HT1080 (cell line): ENCODE measurements around the gene CARNS1. TPM values are rescaled to one million over a fixed set of nuclear protein-coding genes. Genes with fewer than 3 reads are reported as not detected.
A peak's percentile ranks its signal among the peaks of the same experiment; 100 is the strongest.
"Not testable (repeated sequence)": the region's sequence is repeated elsewhere in the genome, so short reads cannot be mapped to it uniquely, and the experiment has no call there.

Experiments
- DNase-seq: peaks from one replicate; pipeline ENCODE4 v3.0.0-alpha.2; 2015; ENCODE audit warnings: low read depth
- total RNA-seq: library from RNA; depleted of rRNA; stranded (reverse); fragments of >200 nt; shearing (Covaris generic); gene quantifications from 2 replicates; pipeline ENCODE4 v1.2.3, GENCODE V29; 2014

CARNS1 gene
- total RNA-seq, 1 experiment from 2014 or later = not detected

DNA sequence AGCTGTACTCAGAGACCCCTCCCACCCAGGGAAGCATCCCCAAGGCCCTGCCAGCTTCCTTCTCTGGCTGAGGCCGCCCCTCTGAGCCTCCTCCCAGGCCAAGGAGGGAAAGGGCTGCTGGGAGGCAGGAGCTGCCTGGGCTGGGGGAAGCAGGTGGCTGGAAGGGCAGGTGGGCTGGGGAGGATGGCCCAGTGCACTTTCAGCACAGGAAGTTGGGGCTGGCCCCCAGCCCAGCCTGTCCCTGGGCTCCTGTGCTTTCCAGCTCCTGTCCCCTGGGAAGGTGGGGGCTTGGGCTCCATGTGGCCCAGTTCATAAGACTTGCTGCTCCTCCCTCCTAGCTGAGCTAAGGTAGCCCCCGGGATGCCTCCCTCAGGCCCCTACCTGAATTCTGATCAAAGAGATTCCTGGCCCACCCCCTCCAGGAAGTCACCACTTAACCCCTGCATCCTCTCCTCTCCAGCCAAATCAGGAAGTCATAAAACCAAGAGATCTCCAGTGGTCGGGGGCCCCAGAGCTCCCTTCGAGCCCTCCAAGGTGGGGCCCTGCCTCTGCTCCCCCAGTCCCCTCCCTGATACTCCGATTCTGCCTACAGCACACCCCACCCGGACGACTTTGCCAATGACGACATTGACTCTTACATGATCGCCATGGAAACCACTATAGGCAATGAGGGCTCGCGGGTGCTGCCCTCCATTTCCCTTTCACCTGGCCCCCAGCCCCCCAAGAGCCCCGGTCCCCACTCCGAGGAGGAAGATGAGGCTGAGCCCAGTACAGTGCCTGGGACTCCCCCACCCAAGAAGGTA is 18.7 kb upstream of the CARNS1 start:
- no peak for DNase-seq

DNA sequence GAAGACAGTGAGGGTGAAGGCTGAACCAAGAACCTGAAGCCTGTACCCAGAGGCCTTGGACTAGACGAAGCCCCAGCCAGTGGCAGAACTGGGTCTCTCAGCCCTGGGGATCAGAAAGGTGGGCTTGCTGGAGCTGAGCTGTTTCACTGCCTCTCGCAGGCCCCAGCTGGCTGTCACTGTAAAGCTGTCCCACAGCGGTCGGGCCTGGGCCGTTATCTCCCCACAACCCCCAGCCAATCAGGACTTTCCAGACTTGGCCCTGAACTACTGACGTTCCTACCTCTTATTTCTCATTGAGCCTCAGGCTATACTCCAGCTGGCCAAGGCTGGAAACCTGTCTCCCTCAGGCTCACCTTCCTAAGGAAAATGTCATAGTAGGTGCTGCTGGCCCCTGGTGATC is 17.9 kb upstream of the CARNS1 start:
- DNase-seq = no peak

DNA sequence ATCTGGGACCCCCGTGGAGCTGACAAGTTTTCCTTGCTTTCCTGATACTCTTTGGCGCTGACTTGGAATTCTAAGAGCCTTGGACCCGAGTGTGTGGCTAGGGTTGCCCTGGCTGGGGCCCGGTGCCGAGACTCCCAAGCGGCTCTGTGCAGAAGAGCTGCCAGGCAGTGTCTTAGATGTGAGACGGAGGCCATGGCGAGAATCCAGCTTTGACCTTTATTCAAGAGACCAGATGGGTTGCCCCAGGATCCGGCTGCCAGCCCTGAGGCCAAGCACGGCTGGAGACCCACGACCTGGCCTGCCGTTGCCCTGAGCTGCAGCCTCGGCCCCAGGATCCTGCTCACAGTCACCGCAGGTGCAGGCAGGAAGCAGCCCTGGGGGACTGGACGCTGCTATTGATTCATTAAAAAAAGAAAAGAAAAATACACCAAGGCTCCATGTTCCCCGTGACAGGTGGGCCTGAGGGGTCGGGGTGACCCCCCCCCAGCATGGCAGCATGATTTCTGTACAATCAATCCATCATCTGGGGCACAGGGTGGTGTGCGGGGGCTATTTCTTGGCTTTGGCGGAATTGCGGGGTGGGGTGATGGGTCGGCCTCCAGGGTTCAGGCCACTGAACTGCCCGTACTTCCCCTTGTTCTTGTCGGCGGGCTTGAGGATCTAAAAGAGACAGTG is 17.4 kb upstream of the CARNS1 start:
- no peak for DNase-seq

DNA sequence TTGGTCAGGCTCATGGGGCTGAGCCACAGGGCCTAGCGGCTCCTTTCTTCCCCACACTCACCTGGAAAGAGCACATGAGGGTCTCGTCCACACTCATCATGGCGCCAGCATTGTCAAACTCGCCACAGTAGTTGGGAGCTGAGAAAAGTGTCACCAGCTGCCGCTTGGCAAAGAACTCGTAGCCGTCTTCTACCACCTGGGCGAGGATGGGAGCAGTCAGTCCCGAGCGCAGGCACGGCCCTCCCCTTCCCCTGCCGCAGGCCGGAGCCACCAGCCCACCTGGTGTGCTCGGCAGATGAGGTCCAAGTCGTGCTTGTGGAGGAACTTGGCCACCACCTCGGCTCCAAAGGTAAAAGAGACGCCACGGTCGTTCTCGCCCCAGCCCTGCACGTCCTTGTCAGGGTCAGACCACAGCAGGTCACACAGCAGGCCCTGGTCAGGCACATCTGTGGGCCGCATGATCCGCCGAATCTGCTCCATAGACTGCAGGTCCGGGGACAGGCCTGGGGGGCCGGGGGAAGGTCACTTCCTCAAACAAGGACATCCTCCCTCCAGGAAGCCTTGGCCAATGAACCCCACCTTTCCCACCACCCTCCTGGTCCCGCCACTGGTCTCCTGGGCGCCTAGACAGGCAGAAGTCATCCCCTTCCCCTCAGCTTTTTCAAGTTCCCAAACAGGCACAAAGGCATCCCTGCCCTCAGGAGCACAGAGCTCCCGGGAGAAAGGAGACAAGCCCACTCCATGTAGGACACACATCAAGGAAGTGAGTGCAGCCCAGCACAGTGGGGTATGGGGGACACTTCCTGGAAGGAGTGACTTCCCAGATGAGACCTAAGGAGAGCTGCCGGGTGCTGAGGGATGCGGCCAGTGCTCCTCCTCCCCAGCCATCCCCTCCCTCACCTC is 16.6 kb upstream of the CARNS1 start:
- no peak for DNase-seq

DNA sequence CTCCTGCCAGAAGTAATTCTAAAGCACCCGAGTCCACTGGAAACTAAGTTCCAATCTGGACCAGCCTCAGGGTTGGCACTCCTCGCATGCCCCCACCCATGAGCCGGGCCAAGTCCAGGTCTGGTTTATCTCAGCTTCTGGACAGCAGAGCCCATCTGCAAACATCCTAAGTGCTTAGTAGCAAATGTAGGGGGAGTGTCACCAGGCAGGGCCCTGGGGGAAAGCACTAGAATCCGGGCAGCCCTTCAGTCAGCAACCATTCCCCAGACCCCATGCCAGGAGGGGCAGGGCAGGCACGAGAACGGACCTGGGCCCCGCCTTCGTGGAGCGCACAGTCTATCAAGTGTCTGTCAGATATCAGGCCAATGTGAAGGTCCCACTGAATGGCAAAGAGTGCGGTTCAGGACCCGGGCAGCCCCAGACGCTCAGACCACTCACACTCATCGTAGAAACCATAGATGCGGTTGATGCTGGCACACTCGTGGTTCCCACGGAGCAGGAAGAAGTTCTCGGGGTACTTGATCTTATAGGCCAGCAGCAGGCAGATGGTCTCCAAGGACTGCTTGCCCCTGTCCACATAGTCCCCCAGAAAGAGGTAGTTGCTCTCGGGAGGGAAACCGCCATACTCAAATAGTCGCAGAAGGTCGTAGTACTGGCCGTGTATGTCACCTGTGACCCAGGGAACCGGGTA is 15.1 kb upstream of the CARNS1 start:
- no peak for DNase-seq

DNA sequence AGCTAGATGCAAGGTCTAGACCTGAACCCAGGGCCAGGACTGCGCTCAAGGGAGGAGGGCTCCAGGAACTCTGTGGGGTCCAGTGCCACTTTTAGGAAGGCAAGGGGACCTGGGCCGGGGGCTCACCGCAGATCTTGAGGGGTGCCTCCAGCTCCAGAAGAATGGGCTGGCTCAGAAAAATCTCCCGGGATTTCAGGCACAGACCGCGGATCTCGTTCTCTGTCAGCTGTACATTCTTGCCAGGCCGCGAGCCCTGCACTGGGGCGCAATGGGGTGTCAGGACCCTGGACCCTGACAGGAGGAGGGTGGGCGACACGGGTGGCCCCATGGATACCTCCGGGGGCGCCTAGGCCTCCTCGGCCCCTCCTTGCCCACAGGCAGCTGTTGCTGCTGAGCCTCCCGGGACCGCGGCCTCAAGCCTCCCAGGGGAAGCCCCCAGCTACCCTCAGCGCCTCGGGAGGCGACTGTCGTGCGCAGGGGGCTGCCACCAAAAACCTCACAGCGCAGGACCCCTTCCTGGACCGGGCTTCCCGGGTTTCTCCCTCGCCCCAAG is 14.5 kb upstream of the CARNS1 start:
- no peak for DNase-seq

DNA sequence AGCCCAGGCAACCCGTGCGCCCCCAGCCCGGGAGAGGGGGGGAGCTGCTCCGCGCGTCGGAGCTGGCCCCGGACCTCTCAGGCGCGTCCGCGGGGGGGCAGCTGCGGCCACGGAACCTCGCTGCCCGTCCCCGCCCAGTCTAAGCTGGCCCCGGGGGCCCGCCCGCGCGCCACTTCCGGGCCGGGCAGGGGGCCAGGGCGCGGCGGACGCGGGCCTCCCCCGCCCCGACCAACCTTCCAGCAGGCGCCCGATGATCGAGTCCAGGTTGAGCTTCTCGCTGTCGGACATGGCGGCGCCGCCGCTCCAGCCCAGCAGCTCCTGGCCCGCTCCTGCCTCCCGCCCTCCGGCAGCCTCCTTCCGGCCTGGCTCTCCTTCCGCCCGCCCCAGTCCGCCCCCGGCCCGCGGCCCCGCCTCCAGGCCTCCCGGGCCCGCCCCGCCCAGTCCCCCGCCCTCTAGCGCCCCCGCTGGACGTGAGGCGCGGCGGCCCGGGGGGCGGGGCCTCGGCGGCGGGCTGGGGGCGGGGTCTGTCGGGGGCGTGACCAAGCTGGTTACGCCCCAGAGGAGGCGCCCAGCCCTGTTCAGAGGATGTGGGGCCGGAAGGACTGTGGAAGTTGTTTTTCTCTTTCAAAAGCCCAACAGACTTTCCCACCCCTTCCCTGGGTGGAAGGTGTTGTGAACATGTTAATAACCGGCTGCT is 13.8 kb upstream of the CARNS1 start, which contains the start of gene PPP1CA:
Gene PPP1CA (minus strand): TSS at position 364 of the 697 bp plus-strand sequence. CDS start 76 bp downstream, at position 288.
- peak; percentile 71 for DNase-seq

DNA sequence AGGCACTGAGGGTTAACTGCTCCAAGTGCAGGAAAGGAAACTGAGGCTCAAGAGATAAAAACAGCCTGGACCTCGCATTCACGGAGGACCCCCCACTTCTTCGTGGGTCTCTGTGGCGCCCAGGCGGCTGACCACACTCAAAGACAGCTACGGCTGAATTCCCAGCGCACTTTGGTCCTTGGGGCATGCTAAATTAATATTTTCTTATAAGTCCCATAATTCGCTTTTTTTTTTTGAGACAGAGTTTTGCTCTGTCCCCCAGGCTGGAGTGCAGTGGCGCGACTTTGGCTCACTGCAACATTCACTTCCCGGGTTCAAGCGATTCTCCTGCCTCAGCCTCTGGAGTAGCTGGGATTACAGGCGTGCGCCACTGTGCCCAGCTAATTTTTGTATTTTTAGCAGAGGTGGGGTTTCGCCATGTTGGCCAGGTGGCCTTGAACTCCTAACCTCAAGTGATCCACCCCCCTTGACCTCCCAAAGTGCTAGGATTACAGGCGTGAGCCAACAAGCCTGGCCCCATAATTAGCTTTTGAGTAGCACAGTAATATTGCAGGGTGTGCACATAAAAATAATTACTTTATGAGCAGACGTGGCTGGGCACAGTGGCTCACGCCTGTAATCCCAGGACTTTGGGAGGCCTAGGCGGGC is 13.2 kb upstream of the CARNS1 start:
- not testable (repeated sequence) for DNase-seq

DNA sequence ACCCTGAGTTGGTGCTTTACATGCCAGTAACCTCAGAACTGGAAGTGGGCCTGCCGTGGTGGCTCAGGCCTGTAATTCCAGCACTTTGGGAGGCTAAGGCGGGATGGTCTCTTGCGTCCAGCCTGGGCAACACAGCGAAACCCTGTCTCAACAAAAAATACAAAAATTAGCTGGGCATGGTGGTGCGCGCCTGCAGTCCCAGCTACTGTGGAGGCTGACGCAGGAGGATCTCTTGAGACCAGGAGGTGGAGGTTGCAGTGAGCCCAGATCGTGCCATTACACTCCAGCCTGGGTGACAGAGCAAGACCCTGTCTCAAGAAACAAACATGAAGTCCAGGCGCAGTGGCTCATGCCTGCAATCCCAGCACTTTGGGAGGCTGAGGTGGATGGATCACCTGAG is 12.4 kb upstream of the CARNS1 start:
- not testable (repeated sequence) for DNase-seq

DNA sequence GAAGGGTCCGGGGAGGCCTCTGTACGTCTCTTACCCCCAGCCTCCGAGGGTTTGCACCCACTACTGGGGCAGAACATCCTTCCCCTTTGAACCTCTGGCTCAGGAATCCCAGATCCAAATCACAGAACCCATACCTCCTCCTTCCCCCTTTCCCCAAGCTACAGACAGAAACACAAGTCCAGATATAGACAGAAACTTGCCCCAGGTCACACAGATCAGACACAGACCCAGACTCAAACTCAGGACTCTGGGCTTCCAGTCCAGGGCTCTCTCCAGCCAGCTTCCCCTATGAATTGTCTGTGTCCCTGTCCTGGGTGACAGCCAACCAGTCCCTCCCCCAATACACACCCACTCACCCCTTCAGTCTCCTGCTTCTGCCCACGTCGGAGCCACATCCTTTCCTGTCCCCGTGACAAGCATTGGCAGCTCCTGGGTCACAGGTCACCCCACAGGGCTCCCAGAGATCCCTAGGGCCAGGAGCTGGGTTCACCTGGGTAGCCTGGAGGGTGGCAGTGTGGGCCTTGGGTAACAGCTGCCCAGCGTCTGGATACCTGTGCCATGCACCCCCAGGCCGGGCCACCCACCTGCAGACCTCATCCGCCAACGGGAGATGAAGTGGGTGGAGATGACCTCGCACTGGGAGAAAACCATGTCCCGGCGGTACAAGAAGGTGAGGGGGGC is 10.8 kb upstream of the CARNS1 start:
- no peak for DNase-seq

DNA sequence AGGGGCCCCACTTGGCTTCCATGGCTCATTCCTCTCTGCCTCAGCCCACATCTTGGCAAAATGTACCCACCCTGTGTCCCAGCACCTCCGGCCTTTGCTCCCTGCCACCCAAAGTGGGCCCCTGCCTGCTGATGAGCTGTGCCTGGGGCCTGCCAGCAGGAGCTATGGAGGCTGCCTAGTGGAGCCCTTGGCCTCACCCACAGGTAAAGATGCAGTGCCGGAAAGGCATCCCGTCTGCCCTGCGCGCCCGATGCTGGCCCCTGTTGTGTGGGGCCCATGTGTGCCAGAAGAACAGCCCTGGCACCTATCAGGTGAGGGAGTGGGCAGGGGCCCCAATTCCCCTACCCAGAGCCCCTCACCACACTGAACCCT is 10.3 kb upstream of the CARNS1 start:
- no peak for DNase-seq

DNA sequence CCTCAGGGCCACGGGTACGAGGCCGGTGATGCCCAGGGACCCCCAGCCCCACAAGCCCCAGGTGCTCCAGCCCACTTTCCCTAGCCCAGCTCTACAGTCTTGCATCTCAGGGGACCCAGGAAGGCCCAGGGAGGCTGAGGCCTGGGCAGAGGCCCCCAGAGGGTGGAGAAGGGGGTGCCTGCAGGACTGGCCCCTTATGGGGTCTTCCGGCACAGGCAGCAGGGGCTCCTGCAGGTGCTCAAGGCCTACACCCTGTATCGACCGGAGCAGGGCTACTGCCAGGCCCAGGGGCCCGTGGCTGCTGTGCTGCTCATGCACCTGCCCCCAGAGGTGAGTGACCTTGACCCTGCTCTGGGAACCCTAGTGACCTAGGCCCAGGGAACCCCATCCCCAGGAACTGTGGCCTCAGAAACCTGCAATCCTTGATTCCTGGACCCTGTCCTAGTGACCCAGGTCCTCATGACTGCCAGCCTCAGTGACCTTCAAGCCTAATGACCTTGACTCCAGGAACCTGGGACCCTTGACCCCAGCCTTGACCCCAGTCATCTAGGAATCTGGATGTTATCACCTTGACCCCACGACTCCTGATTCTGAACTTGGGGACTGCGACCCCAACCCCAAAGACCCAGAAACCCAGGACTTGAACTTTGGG is 9.7 kb upstream of the CARNS1 start:
- DNase-seq = no peak

DNA sequence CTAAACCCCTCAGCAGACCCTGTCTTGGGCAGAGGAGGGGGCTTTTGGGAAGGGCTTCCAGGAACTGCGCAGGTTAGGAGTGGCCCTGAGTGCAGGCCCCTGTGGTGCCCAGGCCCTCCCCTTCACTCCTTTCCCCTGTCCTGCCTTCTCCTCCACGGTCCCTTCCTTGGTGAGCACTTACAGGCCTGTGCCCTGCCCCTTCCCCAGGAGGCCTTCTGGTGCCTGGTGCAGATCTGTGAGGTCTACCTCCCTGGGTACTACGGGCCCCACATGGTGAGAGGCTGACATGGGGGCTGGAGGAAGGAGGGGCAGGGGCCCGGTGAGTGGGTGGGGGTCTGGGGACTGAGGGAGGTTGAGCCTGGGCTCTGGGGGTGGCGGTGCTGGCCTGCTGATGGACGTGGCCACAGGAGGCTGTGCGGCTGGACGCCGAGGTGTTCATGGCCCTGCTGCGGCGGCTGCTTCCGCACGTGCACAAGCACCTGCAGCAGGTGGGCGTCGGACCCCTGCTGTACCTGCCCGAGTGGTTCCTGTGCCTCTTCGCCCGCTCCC is 9.0 kb upstream of the CARNS1 start:
- DNase-seq = no peak

DNA sequence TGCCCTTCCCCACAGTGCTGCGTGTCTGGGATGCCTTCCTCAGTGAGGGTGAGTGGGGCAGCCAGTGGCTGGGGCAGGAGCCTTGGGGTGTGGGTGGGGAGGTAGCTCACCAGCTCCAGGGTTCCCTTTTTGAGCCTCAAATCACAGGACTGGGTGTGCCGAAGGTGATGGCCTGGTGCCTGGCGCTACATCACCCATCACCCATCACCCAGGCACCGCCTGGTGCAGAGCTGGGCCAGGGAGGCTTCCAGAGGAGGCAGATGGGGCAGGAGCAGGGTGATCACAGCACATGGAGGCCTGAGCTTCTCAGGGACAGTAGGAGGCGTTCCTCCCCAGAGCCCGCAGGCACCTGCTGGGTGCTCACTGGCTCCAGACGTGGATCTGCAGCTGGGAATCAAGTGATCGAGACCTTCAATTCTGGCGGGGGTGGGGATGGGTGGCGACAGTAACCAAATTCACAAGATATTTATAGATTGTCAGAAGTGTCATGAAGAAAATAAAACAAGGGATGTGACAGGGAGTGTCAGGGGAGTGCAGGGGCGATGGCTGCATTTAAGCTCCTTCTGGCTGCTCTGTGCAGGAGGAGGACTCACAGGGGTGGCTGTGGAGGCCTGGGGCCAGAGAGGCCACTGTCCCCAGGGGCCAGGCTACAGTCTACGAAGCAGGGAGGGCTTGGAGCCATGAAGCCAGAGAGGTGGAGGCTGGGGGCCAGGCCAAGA is 8.3 kb upstream of the CARNS1 start:
- no peak for DNase-seq

DNA sequence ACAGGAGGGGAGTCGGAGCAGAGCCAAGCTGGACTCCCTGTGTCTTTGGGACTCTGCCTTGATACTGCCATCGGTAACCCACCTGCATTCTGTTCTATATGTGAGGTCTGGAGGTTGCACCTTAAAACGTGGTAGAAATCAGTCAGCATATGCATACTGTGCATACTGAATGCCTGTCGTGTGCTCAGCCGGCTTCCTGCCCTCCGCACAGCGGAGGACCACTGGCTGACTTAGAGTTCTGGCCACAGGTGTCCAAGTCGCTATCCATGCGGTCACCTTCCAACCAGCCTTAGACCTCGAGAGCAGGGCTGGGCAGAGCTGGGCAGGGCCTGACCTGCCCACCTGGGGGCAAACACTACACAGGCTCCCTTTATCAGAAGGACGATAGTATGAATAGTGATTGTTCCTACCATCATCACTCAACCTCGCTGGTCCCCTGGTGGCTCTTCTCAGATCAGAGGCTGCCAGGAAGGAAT is 7.8 kb upstream of the CARNS1 start:
- no peak for DNase-seq

DNA sequence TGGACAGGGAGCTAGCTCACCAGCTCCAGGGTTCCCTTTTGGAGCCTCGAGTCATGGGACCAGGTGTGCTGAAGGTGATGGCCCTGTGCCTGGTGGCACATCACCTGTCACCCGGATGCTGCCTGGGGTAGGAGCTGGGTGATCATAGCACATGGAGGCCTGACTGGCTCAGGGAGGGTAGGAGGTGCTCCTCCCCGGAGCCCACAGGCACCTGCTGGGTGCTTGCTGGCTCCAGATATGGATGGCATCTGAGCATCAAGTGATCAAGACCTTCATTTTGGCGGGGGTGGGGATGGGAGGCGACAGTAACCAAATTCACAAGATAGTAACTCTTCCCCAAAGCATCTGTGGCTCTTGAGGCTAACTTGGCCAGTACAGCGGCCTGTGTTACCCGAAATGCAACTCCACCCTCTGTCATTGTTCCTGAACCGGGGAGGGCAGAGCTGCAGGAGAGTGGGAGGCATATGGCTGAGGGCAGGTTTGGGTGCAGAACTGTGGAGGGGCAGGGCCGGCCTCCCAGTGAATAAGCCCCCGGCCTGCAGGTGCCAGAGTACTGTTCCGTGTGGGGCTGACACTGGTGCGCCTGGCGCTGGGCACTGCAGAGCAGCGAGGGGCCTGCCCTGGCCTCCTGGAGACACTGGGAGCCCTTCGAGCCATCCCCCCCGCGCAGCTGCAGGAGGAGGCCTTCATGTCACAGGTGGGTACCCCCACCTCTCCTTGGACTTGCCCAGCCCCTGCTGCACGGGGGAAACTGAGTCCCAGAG is 6.9 kb upstream of the CARNS1 start:
- no peak for DNase-seq

DNA sequence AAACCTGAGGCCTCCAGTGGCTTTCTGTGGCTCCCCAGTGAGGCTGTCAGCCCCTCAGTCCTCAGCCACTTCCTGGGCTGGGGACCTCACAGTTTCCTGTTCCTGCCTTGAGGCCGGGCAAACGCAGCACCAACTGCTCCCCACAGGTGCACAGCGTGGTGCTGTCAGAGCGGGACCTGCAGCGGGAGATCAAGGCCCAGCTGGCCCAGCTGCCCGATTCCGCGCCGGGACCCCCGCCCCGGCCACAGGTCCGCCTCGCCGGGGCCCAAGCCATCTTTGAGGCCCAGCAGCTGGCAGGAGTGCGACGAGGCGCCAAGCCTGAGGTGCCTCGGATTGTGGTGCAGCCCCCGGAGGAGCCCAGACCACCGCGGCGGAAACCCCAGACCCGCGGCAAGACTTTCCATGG is 6.2 kb upstream of the CARNS1 start:
- no peak for DNase-seq
